WTC11 (cell line): Measurements from ENCODE around the gene SH2D6. TPM values are rescaled to one million over a fixed set of nuclear protein-coding genes. Genes with fewer than 3 reads are reported as not detected.

Source experiments
- ATAC-seq: fragments of 200-7000 bp; cut with Tn5 transposase; 2 replicates; pipeline ENCODE4 v1.10.0; 2021; ENCODE audit warnings: mild to moderate bottlenecking, moderate library complexity
- CTCF ChIA-PET: fragments of 300-600 bp; sonication (Branson Sonifier 250); formaldehyde crosslinking; loops from one replicate; lab custom pipeline; 2021; ENCODE audit warnings: antibody characterized with exemption; lab: Charles Lee
- POLR2A ChIA-PET: fragments of 350-600 bp; sonication (Branson Sonifier 250); formaldehyde crosslinking; loops from one replicate; lab custom pipeline; 2021; ENCODE audit warnings: antibody characterized with exemption; lab: Charles Lee
- DNase-seq: peaks from one replicate; pipeline ENCODE4 v3.0.0; 2021; ENCODE audit warnings: low spot score
- H3K27ac Mint-ChIP-seq: 2 replicates; pipeline ENCODE4 v1.8.0; 2021; ENCODE audit warnings: mixed read lengths
- H3K27me3 Mint-ChIP-seq: 2 replicates; pipeline ENCODE4 v1.8.0; 2021; ENCODE audit warnings: low read depth, mild to moderate bottlenecking, moderate library complexity, mixed read lengths
- H3K36me3 Mint-ChIP-seq: 2 replicates; pipeline ENCODE4 v1.8.0; 2021; ENCODE audit warnings: mixed read lengths
- H3K4me1 Mint-ChIP-seq: 2 replicates; pipeline ENCODE4 v1.8.0; 2022; ENCODE audit warnings: mixed read lengths
- H3K4me3 Mint-ChIP-seq: 2 replicates; pipeline ENCODE4 v1.8.0; 2021; ENCODE audit warnings: mild to moderate bottlenecking, moderate library complexity, mixed read lengths
- H3K9me3 Mint-ChIP-seq: 2 replicates; pipeline ENCODE4 v1.8.0; 2021; ENCODE audit warnings: mixed read lengths
- FOXP1 ChIP-seq: sonication (generic); formaldehyde crosslinking; IDR thresholded peaks from 2 replicates; pipeline ENCODE4 v1.8.0; 2022; ENCODE audit warnings: missing genetic modification reagents, mild to moderate bottlenecking, moderate library complexity, borderline replicate concordance
- NR1H2 ChIP-seq: sonication (generic); formaldehyde crosslinking; IDR thresholded peaks from 2 replicates; pipeline ENCODE4 v1.9.0; 2021; ENCODE audit warnings: mild to moderate bottlenecking, moderate library complexity, missing genetic modification reagents
- SOX15 ChIP-seq: fragments of 250-450 bp; sonication (Bioruptor Pico); IDR thresholded peaks from 2 replicates; pipeline ENCODE4 v1.9.0; 2021; ENCODE audit warnings: mild to moderate bottlenecking
- SP1 ChIP-seq: sonication (generic); formaldehyde crosslinking; conservative IDR thresholded peaks from 2 replicates; pipeline ENCODE4 v1.8.1; 2022; ENCODE audit warnings: missing genetic modification reagents
- ZNF219 ChIP-seq: sonication (generic); formaldehyde crosslinking; IDR thresholded peaks from 2 replicates; pipeline ENCODE4 v1.8.0; 2023; ENCODE audit warnings: missing genetic modification reagents, mild to moderate bottlenecking, borderline replicate concordance
- total RNA-seq: library from RNA; stranded (reverse); gene quantifications from 3 replicates; pipeline ENCODE4 v1.2.3, GENCODE V29; 2021
- TF ChIP-seq, protein P1 (sequence below): fragments of 250-450 bp; sonication (Bioruptor Pico); IDR thresholded peaks from 2 replicates; pipeline ENCODE4 v1.9.0; 2021; ENCODE audit warnings: mild to moderate bottlenecking, borderline replicate concordance
- TF ChIP-seq, protein P2 (sequence below): fragments of 200-600 bp; IDR thresholded peaks from 2 replicates; pipeline ENCODE4 v1.8.0; 2022; ENCODE audit warnings: antibody characterized with exemption
- TF ChIP-seq, protein P3 (sequence below): sonication (generic); formaldehyde crosslinking; IDR thresholded peaks from 2 replicates; pipeline ENCODE4 v1.8.1; 2023; ENCODE audit warnings: mild to moderate bottlenecking, missing genetic modification reagents
- TF ChIP-seq, protein P4 (sequence below): sonication (generic); formaldehyde crosslinking; IDR thresholded peaks from 2 replicates; pipeline ENCODE4 v1.8.0; 2022; ENCODE audit warnings: mild to moderate bottlenecking, missing genetic modification reagents
- TF ChIP-seq, protein P5 (sequence below): sonication (generic); formaldehyde crosslinking; conservative IDR thresholded peaks from 2 replicates; pipeline ENCODE4 v1.8.1; 2022; ENCODE audit warnings: mild to moderate bottlenecking, missing genetic modification reagents
- TF ChIP-seq, protein P6 (sequence below): fragments of 250-450 bp; sonication (Bioruptor Pico); IDR thresholded peaks from 2 replicates; pipeline ENCODE4 v1.8.0; 2021; ENCODE audit warnings: mild to moderate bottlenecking

SH2D6 gene
- total RNA-seq, 1 experiment from 2014 or later = 1.2 TPM

DNA sequence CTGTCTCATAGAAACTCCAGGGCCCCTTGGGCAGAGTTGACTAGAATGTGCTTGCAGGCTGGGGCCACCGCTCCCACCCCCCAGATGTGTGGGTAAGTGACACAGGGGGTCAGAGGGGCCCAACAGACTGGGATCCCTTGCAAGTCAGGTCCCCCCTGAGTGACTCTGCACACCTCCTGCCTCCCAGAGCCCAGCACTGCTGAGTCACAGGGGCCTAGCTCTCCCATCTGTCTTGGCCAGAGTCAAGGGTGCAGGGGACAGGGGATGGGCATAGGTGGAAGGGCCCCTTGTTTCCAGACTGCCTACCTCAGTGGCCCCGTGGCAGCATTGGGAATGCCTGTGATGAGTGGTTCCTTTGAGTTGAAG lies 11.4 kb downstream of the SH2D6 start (continued):
- TF ChIP-seq, protein P1, sequence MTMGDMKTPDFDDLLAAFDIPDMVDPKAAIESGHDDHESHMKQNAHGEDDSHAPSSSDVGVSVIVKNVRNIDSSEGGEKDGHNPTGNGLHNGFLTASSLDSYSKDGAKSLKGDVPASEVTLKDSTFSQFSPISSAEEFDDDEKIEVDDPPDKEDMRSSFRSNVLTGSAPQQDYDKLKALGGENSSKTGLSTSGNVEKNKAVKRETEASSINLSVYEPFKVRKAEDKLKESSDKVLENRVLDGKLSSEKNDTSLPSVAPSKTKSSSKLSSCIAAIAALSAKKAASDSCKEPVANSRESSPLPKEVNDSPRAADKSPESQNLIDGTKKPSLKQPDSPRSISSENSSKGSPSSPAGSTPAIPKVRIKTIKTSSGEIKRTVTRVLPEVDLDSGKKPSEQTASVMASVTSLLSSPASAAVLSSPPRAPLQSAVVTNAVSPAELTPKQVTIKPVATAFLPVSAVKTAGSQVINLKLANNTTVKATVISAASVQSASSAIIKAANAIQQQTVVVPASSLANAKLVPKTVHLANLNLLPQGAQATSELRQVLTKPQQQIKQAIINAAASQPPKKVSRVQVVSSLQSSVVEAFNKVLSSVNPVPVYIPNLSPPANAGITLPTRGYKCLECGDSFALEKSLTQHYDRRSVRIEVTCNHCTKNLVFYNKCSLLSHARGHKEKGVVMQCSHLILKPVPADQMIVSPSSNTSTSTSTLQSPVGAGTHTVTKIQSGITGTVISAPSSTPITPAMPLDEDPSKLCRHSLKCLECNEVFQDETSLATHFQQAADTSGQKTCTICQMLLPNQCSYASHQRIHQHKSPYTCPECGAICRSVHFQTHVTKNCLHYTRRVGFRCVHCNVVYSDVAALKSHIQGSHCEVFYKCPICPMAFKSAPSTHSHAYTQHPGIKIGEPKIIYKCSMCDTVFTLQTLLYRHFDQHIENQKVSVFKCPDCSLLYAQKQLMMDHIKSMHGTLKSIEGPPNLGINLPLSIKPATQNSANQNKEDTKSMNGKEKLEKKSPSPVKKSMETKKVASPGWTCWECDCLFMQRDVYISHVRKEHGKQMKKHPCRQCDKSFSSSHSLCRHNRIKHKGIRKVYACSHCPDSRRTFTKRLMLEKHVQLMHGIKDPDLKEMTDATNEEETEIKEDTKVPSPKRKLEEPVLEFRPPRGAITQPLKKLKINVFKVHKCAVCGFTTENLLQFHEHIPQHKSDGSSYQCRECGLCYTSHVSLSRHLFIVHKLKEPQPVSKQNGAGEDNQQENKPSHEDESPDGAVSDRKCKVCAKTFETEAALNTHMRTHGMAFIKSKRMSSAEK (CRISPR knock-in tag) = no peak
- TF ChIP-seq SOX15 (CRISPR knock-in tag) = no peak
- TF ChIP-seq, protein P2, sequence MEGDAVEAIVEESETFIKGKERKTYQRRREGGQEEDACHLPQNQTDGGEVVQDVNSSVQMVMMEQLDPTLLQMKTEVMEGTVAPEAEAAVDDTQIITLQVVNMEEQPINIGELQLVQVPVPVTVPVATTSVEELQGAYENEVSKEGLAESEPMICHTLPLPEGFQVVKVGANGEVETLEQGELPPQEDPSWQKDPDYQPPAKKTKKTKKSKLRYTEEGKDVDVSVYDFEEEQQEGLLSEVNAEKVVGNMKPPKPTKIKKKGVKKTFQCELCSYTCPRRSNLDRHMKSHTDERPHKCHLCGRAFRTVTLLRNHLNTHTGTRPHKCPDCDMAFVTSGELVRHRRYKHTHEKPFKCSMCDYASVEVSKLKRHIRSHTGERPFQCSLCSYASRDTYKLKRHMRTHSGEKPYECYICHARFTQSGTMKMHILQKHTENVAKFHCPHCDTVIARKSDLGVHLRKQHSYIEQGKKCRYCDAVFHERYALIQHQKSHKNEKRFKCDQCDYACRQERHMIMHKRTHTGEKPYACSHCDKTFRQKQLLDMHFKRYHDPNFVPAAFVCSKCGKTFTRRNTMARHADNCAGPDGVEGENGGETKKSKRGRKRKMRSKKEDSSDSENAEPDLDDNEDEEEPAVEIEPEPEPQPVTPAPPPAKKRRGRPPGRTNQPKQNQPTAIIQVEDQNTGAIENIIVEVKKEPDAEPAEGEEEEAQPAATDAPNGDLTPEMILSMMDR = no peak
- TF ChIP-seq, protein P3, sequence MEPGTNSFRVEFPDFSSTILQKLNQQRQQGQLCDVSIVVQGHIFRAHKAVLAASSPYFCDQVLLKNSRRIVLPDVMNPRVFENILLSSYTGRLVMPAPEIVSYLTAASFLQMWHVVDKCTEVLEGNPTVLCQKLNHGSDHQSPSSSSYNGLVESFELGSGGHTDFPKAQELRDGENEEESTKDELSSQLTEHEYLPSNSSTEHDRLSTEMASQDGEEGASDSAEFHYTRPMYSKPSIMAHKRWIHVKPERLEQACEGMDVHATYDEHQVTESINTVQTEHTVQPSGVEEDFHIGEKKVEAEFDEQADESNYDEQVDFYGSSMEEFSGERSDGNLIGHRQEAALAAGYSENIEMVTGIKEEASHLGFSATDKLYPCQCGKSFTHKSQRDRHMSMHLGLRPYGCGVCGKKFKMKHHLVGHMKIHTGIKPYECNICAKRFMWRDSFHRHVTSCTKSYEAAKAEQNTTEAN (CRISPR knock-in tag) = no peak
- TF ChIP-seq, protein P4, sequence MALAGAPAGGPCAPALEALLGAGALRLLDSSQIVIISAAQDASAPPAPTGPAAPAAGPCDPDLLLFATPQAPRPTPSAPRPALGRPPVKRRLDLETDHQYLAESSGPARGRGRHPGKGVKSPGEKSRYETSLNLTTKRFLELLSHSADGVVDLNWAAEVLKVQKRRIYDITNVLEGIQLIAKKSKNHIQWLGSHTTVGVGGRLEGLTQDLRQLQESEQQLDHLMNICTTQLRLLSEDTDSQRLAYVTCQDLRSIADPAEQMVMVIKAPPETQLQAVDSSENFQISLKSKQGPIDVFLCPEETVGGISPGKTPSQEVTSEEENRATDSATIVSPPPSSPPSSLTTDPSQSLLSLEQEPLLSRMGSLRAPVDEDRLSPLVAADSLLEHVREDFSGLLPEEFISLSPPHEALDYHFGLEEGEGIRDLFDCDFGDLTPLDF (CRISPR knock-in tag) = no peak

DNA sequence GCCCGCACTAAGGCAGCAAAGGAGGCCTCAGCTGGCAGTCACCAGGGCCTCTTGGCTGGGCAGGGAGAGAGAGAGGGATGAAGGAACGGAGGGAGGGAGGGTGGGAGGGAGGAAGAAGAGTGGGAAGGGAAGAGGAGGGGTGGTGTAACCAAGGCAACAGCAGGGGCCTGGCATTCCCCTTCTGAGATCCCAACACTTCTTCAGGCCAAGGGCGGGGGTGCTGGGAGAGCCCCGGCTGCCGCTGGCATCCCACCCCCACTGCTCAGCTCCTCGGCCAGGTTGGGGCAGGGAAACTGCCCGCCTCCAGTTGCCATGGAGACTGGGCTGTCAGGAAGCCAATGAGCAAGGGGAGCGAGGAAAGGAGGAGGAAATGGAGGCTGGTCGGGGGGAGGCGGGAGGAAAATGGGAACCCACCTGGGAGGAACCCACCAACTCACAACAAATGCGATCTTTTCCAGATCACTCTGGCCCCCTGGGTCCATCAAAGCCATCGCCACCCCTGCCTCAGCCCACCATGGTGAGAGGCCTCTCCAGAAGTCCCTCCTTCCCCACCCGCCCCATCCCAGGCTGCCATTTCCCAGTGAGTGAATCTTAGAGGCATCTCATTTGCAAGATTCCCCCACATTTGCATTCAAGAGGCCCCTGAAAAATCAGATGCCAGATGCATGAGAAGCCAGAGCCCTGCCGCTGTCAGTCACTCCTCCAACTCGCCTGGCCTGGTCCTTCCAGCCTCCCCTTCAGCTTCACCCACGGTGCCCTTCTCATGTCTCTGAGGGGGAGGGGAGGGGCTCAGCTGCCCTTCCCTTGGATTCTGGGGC lies 12.4 kb downstream of the SH2D6 start:
- Mint-ChIP-seq H3K4me1 (peaks cover 57% of the 10 kb centered on the region), H3K27me3 (peaks cover 21% of the 10 kb centered on the region), H3K36me3 (no peaks in the 10 kb centered on the region), H3K9me3 (no peaks in the 10 kb centered on the region)
- ATAC-seq (peak; percentile 80), DNase-seq (peak; percentile 88)
- POLR2A ChIA-PET = interaction anchor here (0.6 to 2.0 kb wide), 10 partner anchors 9 to 121 kb away, joined by 3 to 25 read pairs (median 5); partner anchors contain the start of gene MAT2A
- TF ChIP-seq, protein P5, sequence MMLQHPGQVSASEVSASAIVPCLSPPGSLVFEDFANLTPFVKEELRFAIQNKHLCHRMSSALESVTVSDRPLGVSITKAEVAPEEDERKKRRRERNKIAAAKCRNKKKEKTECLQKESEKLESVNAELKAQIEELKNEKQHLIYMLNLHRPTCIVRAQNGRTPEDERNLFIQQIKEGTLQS = no peak
- TF ChIP-seq ZNF219 (CRISPR knock-in tag) (no peak), FOXP1 (CRISPR knock-in tag) (no peak), NR1H2 (no peak), SP1 (CRISPR knock-in tag) (peak; percentile 19; the same call in 1 of the 2 replicates)
- TF ChIP-seq, protein P6, sequence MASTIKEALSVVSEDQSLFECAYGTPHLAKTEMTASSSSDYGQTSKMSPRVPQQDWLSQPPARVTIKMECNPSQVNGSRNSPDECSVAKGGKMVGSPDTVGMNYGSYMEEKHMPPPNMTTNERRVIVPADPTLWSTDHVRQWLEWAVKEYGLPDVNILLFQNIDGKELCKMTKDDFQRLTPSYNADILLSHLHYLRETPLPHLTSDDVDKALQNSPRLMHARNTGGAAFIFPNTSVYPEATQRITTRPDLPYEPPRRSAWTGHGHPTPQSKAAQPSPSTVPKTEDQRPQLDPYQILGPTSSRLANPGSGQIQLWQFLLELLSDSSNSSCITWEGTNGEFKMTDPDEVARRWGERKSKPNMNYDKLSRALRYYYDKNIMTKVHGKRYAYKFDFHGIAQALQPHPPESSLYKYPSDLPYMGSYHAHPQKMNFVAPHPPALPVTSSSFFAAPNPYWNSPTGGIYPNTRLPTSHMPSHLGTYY = no peak
- TF ChIP-seq, all 79 proteins: peak for 1
- H3K27ac Mint-ChIP-seq = no peak overlapping the region; the same call in 1 of the 2 replicates
- CTCF ChIA-PET = interaction anchor here (0.8 to 2.2 kb wide), 7 partner anchors 10 to 121 kb away, joined by 3 to 14 read pairs (median 4); partner anchors contain the start of gene MAT2A
- peak overlapping the region; percentile 48 for H3K4me3 Mint-ChIP-seq
